Prostate gland (tissue), 2 donors: ENCODE data around the gene WNK2.

Source experiments
- CTCF ChIP-seq, 4 experiments: fragments of 200-600 bp in 2 of 4; fragments of 450-650 bp in 2 of 4; sonication (generic) in 2 of 4; IDR thresholded peaks; 1 replicate in 3 of 4; 2 replicates in 1 of 4; pipeline ENCODE4 v1.5.1; 2016 to 2019; ENCODE audit warnings: antibody characterized with exemption in 4 of 4, mild to moderate bottlenecking in 2 of 4, moderate library complexity in 2 of 4
- POLR2A ChIP-seq: fragments of 450-650 bp; IDR thresholded peaks from one replicate; pipeline ENCODE4 v1.6.1; 2016; ENCODE audit warnings: antibody characterized with exemption, mild to moderate bottlenecking
- POLR2AphosphoS5 ChIP-seq: sonication (generic); formaldehyde crosslinking; IDR thresholded peaks from one replicate; pipeline ENCODE4 v1.6.1; 2017; ENCODE audit warnings: antibody characterized with exemption

DNA sequence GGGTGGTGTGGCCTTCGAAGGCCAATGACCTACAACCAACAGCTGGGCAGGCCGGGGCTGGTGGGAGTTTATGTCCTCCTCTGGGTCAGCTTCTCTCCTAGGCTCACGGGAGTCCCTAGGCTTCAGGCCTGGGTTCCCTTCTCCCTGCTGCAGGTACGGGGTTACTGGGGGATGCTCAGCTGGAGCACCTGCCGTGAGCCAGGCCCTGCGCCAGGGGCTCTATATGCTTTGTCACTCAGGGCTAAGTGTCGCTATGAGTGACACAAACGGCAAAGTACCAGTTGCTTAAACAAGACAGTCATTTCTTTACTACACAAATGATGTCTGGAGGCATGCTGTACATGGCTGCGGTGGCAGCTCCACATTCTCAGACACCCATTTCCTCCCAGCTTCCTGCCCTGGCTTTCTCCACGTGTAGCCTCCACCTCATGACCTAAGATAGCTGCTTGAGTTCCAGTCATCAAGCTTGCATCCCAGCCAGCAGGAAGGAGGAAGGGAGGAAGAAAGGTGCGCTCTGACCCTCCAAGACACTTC, 27.4 kb upstream of the WNK2 start:
- TF ChIP-seq CTCF (IDR thresholded peaks at IDR 0.05) (no peak), POLR2A (no peak), POLR2AphosphoS5 (no peak)
